Activated CD4-positive, alpha-beta T cell treated with anti-CD3 and anti-CD28 coated beads, Interleukin-2, Interleukin-4, amounts not matched to agents 100 ng/mL and 50 ng/mL, durations not matched to agents 16 hours and 8 hours (primary cell): ENCODE results near the gene AR.
"Not testable (repeated sequence)": the region's sequence is repeated elsewhere in the genome, so short reads cannot be mapped to it uniquely, and the experiment has no call there.

Experiments
- DNase-seq: peaks from one replicate; pipeline ENCODE4 v3.0.0-alpha.2; 2020; ENCODE audit warnings: low spot score

AR gene

DNA sequence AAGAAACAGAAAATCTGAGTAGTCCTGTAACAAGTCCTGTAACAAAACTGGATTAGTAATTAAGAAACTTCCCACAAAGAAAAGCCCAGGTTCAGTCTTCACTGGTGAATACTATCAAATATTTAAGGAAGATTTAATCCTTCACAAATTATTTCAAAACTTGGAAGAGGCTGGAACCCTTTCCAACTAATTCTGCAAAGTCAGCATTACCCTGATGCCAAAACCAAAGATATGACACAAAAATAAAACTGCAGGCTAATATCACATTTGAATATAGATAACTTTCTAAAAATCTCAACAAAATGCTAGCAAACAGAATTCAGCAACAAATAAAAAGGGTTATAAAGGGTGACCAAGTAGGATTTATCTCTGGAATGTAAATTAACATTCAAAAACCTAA is 80.5 kb downstream of the AR start:
- no peak for DNase-seq

DNA sequence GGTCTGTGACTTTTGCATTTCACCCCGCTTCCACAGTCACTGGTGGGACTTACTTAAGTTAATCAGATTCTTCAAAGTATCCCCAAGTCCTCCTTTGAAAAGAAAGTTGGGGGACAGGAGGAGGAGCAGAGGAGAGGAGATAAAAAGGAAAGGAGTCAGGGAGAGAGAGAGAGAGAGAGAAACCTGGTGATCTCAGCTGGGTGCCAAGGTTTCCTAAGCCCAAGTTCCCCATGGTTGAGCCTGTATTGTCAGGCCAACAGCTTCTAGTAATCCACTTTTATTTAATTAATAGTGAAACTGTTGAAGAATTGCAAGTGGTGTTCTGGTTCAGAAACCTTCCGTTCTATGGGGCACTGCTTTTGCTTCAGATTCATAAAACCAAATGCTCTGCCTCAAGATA is 91.6 kb downstream of the AR start:
- DNase-seq: no peak

DNA sequence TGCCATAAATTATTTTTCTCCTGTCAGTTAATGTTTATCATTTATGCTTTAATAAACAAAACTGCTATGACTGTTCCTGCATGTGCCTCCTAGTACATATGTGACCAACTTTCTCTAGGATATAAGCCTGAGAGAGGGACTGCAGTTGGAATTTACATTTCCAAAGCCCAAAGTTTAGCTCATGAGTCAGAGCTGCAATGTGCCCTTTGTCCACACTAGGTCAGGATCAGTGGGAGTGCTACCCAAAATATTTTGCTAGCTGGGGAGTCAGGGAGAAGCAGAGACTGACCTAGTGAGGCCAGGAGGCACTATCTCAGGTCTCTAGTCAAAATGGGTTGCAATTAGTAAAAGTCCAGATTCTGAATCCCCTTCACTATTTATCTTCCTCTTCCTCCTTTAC is 92.7 kb downstream of the AR start:
- DNase-seq: no peak

DNA sequence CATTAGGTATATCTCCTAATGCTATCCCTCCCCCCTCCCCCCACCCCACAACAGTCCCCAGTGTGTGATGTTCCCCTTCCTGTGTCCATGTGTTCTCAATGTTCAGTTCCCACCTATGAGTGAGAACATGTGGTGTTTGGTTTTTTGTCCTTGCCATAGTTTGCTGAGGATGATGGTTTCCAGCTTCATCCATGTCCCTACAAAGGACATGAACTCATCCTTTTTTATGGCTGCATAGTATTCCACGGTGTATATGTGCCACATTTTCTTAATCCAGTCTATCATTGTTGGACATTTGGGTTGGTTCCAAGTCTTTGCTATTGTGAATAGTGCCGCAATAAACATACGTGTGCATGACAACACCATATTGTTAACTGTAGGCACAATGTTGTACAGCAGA is 93.5 kb downstream of the AR start:
- DNase-seq: not testable (repeated sequence)

DNA sequence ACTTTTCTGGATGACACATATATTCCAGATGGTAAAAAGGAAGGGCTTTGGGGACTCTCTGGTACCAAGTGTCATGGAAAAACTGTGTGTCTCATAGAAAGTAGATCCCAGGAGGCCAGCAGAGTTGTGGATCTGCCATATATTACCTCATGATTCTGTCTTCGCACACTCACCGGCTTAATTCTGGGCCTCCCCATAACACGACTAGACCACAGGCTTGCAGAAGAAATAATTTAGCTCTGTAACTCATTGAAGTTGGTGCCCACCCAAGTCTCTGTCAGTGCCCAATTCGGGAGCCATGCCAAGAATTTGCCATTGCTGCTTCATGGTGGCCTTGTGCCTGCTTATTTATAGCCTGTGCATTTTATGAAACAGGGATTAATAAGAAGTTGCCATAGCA is 104.5 kb downstream of the AR start:
- DNase-seq: no peak

DNA sequence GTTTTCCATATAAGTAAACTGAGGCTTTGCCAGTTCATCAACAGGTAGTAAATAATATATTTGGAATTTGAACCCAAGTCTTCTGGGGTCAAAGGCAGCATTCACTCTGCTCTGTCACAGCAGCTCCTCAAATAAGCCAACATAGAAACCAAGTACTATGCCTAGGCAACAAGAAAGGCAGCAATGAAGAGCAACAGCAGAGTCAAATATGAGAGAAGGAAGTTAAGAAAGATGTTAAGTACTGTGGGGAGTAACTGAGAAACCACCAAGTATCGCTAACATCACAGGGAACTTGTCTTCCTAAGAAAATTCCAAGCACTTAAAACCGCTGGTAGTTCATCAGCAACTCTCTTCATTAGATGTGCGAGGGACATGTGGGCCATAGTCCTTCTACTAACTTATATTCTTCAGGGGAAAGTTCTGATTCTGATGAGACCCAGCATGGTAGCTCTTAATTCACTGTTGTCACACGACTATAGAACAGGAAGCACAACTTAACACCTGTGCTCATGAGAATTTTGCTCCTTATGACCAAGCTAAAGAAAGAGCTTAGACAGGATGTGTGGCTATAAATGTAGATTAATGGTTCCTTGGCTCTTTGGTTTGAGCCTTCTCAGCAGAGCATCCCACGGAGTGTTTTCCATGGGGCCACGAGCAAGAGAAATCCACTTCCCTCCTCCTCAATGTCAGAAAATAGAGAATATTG is 107.8 kb downstream of the AR start:
- DNase-seq: no peak

DNA sequence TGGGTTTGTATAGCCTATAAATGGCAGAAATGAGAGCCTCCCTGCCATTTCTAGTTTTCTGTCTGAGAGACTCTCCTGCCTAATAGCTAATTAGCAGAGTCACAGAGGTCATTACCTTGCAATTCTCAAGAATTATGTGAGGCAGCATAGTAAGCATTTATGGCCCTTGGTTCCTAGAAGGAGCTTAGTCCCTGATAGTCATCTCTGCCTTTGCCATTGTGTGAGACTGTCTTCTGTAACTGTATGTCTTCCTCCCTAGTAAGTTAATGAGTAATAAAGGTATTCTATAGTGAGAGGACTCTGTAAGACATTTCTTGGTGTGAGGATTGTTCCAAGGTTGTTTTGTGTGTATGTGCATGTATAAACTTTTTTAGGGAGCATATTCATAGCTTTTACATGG is 108.7 kb downstream of the AR start:
- DNase-seq: no peak

DNA sequence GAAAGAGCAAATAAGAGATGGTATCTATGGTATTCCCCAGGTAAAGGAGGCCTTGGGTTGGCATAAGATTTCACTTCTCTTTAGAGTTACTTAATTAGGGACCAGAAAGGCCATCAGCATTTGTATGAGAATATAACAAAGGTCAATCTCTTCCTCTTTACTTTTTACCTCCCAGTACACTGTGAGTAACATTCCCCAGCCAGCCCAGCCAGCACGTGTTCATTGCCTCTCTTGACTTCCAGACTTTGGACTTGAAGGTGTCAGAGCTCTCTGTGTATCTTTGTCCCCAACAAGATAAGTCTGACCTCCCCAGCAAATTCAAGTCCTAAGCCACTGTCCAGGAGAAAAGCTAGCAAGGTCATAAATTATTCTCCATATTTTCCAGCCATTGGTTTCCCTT is 110.5 kb downstream of the AR start:
- DNase-seq: no peak

DNA sequence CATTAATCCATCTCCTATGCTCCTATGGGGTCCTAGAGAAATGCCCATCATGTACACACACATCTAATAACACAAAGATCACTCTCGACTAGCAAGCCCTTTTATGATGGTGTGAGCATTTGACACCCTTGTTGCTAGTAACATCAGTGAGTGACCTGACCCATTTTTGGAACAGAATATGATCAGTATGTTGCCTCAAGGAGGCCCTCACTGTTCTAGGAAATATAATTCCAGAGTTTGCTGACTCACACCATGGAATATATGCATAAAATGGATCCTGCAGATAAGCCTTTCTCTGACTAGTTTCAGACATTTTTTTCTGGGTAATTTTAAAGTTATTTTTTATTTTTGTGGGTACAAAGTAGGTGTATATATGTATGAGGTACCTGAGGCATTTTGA is 121.8 kb downstream of the AR start:
- DNase-seq: no peak

DNA sequence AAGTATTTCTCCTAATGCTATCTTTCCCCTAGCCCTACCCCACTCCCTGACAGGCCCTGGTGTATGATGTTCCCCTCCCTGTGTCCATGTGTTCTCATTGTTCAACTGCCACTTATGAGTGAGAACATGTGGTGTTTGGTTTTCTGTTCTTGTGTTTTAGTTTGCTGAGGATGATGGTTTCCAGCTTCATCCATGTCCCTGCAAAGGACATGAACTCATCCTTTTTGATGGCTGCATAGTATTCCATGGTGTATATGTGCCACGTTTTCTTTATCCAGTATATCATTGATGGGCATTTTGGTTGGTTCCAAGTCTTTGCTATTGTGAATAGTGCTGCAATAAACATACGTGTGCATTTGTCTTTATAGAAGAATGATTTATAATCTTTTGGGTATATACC is 126.9 kb downstream of the AR start:
- DNase-seq: not testable (repeated sequence)

DNA sequence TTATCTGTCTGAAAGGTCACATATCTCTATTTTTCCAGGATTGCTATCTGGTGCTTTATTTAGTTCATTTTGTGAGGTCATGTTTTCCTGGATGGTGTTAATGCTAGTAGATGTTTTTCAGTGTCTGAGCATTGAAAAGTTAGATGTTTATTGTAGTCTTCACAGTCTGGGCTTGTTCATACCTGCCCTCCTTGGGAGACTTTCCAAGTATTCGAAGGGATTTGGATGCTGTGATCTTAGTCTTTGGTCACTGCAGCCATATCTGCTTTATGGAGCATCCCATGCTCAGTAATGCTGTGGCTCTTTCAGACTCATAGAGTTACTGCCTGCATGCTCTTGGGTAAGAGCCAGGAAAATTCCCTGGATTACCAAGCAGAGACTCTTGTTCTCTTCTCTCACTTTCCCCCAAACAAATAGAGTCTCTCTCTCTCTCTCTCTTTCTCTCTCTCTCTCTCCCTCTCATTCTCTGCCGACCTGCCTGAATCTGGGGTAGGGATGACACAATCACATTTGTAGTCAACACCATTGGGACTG is 130.0 kb downstream of the AR start:
- no peak for DNase-seq

DNA sequence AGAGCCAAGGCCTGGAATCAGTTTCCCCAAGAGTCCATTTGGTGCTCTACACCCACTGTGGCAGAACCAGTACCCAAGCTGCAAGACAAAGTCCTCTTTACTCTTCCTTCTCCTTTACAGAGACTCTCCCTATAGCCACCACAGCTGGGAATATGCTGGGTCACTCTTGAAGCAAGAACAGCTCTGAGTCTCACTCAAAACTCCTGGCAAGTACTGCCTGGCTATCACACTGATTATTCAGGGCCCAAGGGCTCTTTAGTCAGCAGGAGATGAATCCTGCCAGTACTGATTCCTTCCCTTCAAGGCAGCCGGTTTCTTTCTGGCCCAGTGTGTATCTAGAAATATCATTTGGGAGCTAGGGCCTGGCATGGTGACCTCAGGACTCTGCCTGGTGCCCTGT is 130.9 kb downstream of the AR start:
- no peak for DNase-seq

DNA sequence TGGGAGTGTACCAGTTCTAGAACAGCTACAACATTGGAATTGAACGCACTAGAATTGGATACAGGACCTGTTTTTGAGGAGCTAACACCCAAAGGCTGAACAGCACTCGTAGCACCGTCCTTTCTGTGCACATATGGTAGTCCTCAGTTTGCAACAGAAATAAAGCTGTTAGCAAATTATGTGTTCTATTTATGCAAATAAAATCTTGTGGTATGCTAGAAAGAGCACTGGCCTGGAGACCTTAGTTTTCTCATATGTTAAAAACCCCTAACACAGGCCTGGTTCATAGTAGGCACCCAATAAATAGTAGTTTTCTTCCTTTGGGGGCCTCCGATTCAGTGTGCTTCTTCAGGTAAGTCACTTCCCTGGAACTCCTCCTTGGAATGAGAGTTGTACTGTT is 140.3 kb downstream of the AR start:
- DNase-seq: no peak

DNA sequence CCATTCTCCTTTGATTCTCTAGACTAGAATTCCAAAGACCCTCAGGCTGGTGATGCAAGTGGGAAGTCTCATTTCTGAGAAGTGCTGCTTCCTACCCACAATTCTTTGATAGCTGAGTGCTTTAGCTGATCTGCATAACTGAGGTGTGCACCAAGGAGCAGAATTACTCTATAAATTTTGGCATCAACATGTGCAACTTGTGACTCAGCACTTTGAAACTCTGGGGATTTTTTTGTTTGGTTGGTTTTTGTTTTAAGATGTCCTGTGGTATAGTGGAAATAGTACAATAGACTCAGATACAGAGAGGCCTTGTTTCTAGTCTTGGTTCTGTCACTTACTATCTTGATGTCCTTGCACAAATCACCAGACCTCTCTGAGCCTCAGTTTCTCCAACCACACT is 148.4 kb downstream of the AR start:
- peak; percentile 6 for DNase-seq

DNA sequence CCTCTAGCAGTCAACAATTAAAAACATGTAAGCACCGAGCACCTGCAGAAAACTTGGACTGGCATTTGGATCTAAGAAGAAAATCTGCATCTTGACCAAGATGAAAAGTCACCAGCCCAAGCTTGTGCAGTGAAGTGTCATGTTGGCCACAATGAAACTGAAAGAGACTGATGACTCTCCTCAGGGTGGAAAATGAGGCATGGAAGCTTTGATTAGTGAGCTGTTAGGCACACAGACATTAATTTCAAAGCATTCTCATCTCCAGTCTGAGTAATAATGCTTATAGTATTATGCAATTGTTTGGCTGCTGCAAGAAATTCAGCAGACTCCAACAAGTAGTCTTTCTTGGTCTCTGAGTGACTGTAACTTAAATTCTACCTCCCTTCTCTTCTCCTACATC is 150.1 kb downstream of the AR start:
- peak; percentile 14 for DNase-seq

DNA sequence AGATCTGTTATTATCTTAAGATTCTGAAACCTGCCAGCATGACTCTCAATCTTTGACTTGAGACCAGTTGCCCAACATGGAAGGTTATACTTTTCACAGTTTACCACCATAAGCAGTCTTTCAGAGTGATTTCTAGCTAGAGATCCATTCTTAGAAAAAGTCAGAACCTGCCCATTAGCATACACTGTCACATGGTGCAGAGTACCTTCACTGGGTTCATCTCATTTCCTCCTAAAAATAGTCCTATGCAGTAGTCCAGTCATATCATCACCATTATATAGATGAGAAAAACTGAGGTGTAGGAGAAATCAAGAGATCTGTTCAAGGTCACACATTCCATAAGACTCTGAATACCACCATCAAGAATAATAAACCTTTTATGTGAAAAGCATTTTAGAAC is 153.6 kb downstream of the AR start:
- DNase-seq: no peak

DNA sequence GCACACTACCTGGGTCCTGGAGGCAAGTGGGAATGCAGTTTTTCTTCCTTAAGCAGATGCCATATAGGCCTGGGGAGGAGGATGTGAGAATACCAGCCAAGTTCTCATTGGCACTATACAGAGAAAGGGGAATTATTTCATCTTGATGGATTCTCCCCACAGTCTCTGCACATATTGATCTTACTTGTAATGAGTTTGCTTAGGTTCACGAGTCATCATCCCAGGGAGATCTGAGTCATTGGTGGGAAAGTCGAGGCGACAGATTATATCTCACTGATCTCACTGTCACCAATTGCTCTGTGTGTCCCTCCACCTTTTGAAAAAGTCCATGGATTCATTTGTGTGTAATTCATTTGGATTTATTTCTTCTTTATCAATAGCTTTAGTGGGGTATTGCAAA is 156.8 kb downstream of the AR start:
- no peak for DNase-seq

DNA sequence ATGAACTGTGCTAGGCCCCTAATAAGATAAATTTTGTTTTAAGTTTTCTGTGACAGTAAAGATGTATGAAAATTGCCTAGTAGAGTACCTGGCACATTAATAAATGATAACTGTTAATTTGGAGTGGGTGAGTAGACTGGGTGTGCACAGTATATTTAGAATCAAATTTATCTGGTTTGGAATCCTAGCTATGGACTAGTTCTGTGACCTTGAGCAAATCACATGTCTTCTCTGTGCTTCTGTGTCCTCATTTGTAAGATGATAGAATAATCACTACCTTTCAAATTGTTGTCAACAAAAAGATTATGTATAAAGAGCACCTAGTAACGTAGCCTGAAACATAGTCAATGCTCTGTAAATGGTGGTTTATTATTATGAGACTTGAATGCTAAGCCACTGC is 170.2 kb downstream of the AR start:
- DNase-seq: no peak

DNA sequence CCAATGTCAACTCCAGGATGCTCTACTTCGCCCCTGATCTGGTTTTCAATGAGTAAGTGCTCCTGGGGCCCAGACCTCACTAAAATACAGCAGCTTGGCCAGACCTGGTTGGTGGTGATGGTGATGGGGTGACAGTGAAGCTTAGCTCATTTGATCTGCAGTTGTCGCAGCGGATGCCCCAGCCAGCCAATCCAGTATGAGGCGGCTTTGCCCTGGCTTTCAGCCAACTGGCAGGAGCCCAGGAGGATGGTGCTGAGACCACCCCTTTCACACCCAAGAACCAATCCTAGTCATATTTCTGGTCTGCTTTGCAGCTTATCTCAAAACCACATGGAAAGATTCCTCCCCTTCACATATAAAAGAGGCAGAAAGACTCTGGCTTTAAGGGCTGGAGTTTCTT is 173.8 kb downstream of the AR start:
- DNase-seq: no peak

DNA sequence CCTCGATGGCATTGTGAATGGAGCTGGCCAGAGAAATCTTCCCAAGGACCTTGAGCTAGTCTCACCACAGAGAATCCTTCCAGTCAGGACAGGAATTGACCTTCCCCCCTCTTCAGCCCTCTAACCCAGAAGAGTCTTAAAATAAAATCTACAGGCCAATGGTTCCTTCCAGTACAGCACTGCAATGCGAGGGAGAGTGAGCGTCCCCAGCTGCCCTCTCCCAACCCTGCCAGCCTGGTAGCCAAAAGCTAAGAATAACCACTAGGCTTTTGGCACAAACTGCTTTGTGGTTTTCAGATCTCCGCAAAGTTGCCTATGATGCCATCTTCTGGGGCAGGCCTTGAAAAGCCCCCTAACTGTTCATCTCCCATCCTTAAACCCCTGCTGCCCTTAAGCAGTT is 175.1 kb downstream of the AR start:
- no peak for DNase-seq

DNA sequence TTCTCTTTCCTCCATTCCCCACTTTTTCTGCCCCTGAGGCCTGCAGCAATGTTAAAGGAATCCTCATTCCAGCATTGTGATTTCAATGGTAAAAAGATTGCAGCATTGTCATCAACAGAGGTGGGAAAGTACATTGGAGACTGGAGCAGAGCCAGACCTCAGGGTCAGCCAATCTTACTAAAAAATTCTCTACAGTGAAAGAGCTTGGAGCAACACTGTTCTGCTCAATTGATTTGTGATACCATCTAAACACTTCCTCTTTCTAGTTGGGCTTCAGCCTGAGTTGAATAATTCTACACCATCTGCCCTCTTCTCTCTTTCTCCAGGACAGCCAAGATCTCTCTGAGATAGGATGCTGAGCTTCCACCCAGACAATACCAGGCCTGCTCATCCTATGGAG is 176.5 kb downstream of the AR start:
- DNase-seq: no peak

DNA sequence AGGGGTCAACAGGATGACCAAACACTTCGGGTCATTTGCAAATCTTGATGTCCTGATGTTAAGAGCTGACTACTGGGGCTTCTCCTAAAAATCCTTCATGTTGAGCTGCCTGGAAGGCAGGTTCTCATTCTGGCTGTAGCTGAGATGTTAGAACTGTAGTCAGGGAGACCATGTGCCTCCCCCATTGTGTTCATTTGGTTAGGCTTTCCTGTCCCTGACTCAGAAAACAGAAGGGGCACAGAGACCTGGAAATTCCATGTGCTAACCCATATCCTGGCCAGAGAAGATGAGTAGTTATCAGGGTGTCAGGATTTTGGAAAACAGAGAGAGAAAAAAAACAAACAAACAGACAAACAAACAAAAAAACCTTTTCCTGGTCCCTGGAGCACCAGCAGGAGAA is 177.5 kb downstream of the AR start:
- DNase-seq: no peak

DNA sequence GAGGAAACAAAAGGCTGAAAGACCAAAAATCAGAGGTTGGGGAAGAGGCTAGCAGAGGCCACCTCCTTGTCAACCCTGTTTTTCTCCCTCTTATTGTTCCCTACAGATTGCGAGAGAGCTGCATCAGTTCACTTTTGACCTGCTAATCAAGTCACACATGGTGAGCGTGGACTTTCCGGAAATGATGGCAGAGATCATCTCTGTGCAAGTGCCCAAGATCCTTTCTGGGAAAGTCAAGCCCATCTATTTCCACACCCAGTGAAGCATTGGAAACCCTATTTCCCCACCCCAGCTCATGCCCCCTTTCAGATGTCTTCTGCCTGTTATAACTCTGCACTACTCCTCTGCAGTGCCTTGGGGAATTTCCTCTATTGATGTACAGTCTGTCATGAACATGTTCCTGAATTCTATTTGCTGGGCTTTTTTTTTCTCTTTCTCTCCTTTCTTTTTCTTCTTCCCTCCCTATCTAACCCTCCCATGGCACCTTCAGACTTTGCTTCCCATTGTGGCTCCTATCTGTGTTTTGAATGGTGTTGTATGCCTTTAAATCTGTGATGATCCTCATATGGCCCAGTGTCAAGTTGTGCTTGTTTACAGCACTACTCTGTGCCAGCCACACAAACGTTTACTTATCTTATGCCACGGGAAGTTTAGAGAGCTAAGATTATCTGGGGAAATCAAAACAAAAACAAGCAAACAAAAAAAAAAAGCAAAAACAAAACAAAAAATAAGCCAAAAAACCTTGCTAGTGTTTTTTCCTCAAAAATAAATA is 179.9 kb downstream of the AR start:
- DNase-seq: no peak
